PFSK-1 (cell line): Measurements from ENCODE around the gene FLNC.

Experiments
- FOXP2 ChIP-seq: optimal IDR thresholded peaks from 2 replicates; pipeline ENCODE3; 2011; ENCODE audit warnings: borderline replicate concordance, control low read depth, inconsistent platforms; ENCODE audit not compliant: insufficient read depth; ENCODE audit errors: extremely low read length, extremely low read depth
- POLR2AphosphoS5 ChIP-seq: IDR thresholded peaks from 2 replicates; pipeline ENCODE4 v1.6.1; 2012; ENCODE audit warnings: low read depth, mild to moderate bottlenecking, control low read depth, low read length, moderate library complexity
- REST ChIP-seq, 2 experiments: IDR thresholded peaks; 2 replicates each; pipeline versions ENCODE4 v1.6.1 to v1.8.0; 2011 to 2012; ENCODE audit warnings: low read depth in 2 of 2, low read length in 2 of 2, control low read depth in 1 of 2, inconsistent platforms in 1 of 2, mild to moderate bottlenecking in 1 of 2, moderate library complexity in 1 of 2; ENCODE audit not compliant: insufficient read depth in 1 of 2
- SIN3A ChIP-seq: IDR thresholded peaks from 2 replicates; pipeline ENCODE4 v1.6.1; 2012; ENCODE audit warnings: mild to moderate bottlenecking, low read length, moderate library complexity, borderline replicate concordance; ENCODE audit not compliant: insufficient read depth
- TAF1 ChIP-seq: IDR thresholded peaks from 2 replicates; pipeline ENCODE4 v1.6.1; 2012; ENCODE audit warnings: low read length, control low read depth, borderline replicate concordance; ENCODE audit not compliant: insufficient read depth

FLNC gene

GRCh38 chr7:128899392-128899791 is 69.2 kb downstream of the FLNC start:
- TF ChIP-seq REST (IDR thresholded peaks at IDR 0.05; ENCODE audit: insufficient read depth in 1 of 2, low read depth in 2 of 2, low read length in 2 of 2), result no peak
- no peak for TF ChIP-seq SIN3A
- no peak for TF ChIP-seq POLR2AphosphoS5
- no peak for TF ChIP-seq TAF1
- TF ChIP-seq FOXP2, result no peak

- TF ChIP-seq TAF1 (no peak), REST (IDR thresholded peaks at IDR 0.05; ENCODE audit: insufficient read depth in 1 of 2, low read depth in 2 of 2, low read length in 2 of 2) (no peak), SIN3A (no peak), POLR2AphosphoS5 (no peak)
Observed at GRCh38 chr7:128900237-128900636, 70.0 kb downstream of the FLNC start.

GRCh38 chr7:128902761-128903585 is 72.8 kb downstream of the FLNC start:
- no peak for TF ChIP-seq SIN3A
- no peak for TF ChIP-seq TAF1
- TF ChIP-seq REST (IDR thresholded peaks at IDR 0.05; ENCODE audit: insufficient read depth in 1 of 2, low read depth in 2 of 2, low read length in 2 of 2), result no peak
- TF ChIP-seq POLR2AphosphoS5, result no peak
- no peak for TF ChIP-seq FOXP2

- TF ChIP-seq REST (IDR thresholded peaks at IDR 0.05; ENCODE audit: insufficient read depth in 1 of 2, low read depth in 2 of 2, low read length in 2 of 2), result no peak
- no peak for TF ChIP-seq POLR2AphosphoS5
- TF ChIP-seq FOXP2, result no peak
- TF ChIP-seq SIN3A, result no peak
- TF ChIP-seq TAF1, result no peak
Observed at GRCh38 chr7:128903621-128904361, 73.6 kb downstream of the FLNC start.
